Glutamatergic neuron (in vitro differentiated cells): ENCODE data around the gene MS4A15. TPM values are rescaled to one million over a fixed set of nuclear protein-coding genes. Genes with fewer than 3 reads are reported as not detected.
"Not testable (repeated sequence)": the region's sequence is repeated elsewhere in the genome, so short reads cannot be mapped to it uniquely, and the experiment has no call there.

Source experiments
- DNase-seq: peaks from one replicate; pipeline ENCODE4 v3.0.0; 2022
- H3K27ac Mint-ChIP-seq: one replicate; pipeline ENCODE4 v1.8.0; 2020; ENCODE audit warnings: mild to moderate bottlenecking, mixed read lengths, inconsistent platforms; ENCODE audit not compliant: unreplicated experiment
- H3K27me3 Mint-ChIP-seq: one replicate; pipeline ENCODE4 v1.8.0; 2020; ENCODE audit warnings: mild to moderate bottlenecking, moderate library complexity, mixed read lengths, inconsistent platforms; ENCODE audit not compliant: unreplicated experiment
- H3K36me3 Mint-ChIP-seq: one replicate; pipeline ENCODE4 v1.8.0; 2020; ENCODE audit warnings: mild to moderate bottlenecking, mixed read lengths, inconsistent platforms; ENCODE audit not compliant: unreplicated experiment
- H3K4me1 Mint-ChIP-seq: one replicate; pipeline ENCODE4 v1.8.0; 2020; ENCODE audit warnings: mild to moderate bottlenecking, low read depth, mixed read lengths, inconsistent platforms; ENCODE audit not compliant: unreplicated experiment
- H3K4me3 Mint-ChIP-seq: one replicate; pipeline ENCODE4 v1.8.0; 2020; ENCODE audit warnings: mild to moderate bottlenecking, mixed read lengths, inconsistent platforms; ENCODE audit not compliant: unreplicated experiment
- H3K9me3 Mint-ChIP-seq: one replicate; pipeline ENCODE4 v1.8.0; 2020; ENCODE audit warnings: mild to moderate bottlenecking, moderate library complexity, mixed read lengths, inconsistent platforms; ENCODE audit not compliant: unreplicated experiment
- total RNA-seq: library from RNA; stranded (reverse); fragmentation: NEBNext Ultra II Directional; extraction: Animal tissue kit (Norgen Biotek cat#: 25700); gene quantifications from one replicate; pipeline ENCODE4 v1.2.1, GENCODE V29; 2021; ENCODE audit not compliant: unreplicated experiment
- TF ChIP-seq, protein P1 (sequence below): fragments of 200-600 bp; sonication (generic); IDR thresholded peaks from one replicate; pipeline ENCODE4 v1.5.0; 2021; ENCODE audit not compliant: partially characterized antibody, unreplicated experiment

MS4A15 gene
- total RNA-seq, 1 donor from 2014 or later = not detected

DNA sequence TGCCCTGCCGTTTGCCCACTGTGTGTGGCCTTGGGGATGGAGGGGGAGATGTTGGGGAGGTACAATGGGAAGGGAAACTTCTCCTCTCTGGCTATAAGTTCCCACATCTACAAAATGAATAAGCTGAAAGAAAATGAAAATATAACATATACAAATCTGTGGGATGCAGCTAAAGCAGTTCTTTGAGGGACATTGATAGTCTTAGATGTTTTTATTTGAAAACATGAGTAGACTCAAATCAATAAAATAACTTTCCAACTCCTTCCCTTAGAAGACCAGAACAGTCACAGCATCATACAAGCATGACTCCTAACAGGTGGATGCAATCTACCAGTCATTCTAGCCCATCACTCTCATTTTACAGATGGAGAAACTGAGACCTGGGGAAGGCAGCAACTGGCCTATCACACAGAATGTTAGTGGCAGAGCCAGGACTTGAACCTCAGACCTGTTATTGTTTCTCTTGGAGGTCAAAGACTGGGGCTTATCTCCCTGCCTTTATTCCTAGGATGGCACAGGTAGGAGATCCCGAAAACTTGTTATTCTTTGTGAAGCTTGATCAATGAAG is 60.0 kb downstream of the MS4A15 start:
- DNase-seq = no peak
- H3K36me3 Mint-ChIP-seq = peaks cover 10% of the 10 kb centered on the region
- no peak overlapping the region for H3K27ac Mint-ChIP-seq
- TF ChIP-seq, protein P1, sequence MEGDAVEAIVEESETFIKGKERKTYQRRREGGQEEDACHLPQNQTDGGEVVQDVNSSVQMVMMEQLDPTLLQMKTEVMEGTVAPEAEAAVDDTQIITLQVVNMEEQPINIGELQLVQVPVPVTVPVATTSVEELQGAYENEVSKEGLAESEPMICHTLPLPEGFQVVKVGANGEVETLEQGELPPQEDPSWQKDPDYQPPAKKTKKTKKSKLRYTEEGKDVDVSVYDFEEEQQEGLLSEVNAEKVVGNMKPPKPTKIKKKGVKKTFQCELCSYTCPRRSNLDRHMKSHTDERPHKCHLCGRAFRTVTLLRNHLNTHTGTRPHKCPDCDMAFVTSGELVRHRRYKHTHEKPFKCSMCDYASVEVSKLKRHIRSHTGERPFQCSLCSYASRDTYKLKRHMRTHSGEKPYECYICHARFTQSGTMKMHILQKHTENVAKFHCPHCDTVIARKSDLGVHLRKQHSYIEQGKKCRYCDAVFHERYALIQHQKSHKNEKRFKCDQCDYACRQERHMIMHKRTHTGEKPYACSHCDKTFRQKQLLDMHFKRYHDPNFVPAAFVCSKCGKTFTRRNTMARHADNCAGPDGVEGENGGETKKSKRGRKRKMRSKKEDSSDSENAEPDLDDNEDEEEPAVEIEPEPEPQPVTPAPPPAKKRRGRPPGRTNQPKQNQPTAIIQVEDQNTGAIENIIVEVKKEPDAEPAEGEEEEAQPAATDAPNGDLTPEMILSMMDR = no peak
- H3K4me3 Mint-ChIP-seq = no peak overlapping the region
- peaks cover 5% of the 10 kb centered on the region for H3K27me3 Mint-ChIP-seq
- peaks cover 11% of the 10 kb centered on the region for H3K9me3 Mint-ChIP-seq
- no peaks in the 10 kb centered on the region for H3K4me1 Mint-ChIP-seq

DNA sequence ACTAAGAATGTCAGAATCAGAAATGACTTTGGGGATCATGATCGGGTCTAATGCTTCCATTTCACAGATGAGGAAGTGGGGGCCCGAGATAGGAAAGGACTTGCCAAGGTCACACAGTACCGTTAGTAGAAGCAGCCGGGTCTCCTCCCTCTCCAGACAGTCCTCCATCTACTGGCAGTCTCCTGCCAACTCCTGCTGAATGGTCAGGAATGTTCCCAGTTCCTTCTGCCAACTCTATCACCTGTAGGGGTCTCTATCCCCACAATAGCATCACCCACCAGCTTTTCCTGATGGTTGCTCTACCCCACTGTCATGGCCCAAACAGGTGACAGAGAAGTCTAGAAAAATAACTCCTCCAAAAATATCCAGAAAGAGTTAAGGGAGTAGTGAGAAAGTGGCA is 61.4 kb downstream of the MS4A15 start:
- peaks cover 10% of the 10 kb centered on the region for H3K36me3 Mint-ChIP-seq
- H3K27ac Mint-ChIP-seq = no peak overlapping the region
- H3K9me3 Mint-ChIP-seq = peaks cover 11% of the 10 kb centered on the region
- H3K27me3 Mint-ChIP-seq = peaks cover 6% of the 10 kb centered on the region
- H3K4me3 Mint-ChIP-seq = no peak overlapping the region
- TF ChIP-seq, protein P1 = no peak
- no peaks in the 10 kb centered on the region for H3K4me1 Mint-ChIP-seq
- no peak for DNase-seq

DNA sequence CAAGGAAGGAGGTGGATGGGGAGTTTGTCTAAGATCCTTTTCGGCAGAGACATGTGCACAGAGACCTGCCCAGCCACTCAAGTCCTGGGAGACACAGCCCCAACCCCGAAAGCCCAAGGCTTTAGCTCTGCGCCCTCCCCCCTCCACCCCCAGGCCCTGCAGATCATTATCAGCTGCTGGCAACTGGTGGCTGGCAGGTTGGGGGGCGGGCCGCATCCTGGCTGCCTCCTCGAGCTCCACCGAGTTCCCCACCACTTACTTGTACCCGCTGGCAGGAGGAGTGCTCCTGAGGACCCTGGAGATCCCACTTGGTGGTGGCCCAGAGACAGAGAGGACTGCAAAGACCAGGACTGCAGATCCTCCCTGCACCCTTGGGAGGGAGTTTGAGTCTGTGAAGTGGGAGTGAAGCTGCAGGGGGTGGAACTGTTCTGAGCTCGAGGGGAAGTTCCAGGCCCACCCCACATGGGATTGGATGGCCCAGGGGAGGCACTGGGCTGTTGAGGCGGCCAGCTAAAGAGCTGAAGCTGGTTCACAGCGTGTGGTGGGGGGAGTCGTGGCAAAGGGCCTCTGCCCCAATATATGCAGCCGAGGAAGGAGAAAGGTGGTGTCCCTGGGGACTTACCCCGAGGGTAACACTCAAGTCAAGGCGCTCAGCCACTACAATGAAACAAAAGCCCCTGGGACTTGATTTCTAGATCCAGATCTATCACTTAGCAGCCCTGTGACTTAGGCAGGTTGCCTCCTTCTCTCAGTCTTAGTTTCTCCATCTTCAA is 65.3 kb downstream of the MS4A15 start:
- TF ChIP-seq, protein P1 = no peak
- H3K4me3 Mint-ChIP-seq = no peak overlapping the region
- peaks cover 10% of the 10 kb centered on the region for H3K27me3 Mint-ChIP-seq
- DNase-seq = no peak
- peaks cover 2% of the 10 kb centered on the region for H3K9me3 Mint-ChIP-seq
- H3K27ac Mint-ChIP-seq = no peak overlapping the region
- H3K36me3 Mint-ChIP-seq = peaks cover 3% of the 10 kb centered on the region
- H3K4me1 Mint-ChIP-seq = no peaks in the 10 kb centered on the region

DNA sequence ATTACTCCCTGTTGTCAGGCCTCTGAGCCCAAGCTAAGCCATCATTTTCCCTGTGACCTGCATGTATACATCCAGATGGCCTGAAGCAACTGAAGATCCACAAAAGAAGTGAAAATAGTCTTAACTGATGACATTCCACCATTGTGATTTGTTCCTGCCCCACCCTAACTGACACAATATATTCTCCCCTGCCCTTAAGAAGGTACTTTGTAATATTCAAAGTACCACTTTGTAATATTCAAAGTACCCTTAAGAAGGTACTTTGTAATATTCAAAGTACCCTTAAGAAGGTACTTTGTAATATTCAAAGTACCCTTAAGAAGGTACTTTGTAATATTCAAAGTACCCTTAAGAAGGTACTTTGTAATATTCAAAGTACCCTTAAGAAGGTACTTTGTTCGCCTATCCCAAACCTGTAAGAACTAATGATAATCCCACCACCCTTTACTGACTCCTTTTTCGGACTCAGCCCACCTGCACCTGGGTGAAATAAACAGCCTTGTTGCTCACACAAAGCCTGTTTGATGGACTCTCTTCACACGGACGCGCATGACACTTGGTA is 67.2 kb downstream of the MS4A15 start:
- H3K27me3 Mint-ChIP-seq = peaks cover 15% of the 10 kb centered on the region
- not testable (repeated sequence) for H3K9me3 Mint-ChIP-seq, H3K36me3 Mint-ChIP-seq, H3K27ac Mint-ChIP-seq, DNase-seq, H3K4me3 Mint-ChIP-seq, H3K4me1 Mint-ChIP-seq

DNA sequence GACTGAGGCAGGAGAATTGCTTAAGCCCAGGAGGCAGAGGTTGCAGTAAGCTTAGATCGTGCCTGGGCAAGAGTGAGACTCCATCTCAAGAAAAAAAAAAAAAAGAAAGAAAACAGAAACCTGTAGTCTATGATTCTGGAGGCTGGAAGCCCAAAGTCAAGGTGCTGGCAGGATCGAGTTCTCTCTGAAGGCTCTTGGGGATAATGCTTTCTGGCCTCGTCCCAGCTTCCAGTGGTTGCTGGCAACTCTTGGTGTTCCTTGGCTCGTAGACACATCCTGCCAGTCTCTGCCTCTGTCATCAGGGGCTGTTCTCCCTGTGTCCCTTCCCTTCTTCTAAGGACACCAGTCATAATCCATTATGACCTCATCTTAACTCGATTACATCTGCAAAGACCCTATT is 68.5 kb downstream of the MS4A15 start:
- TF ChIP-seq, protein P1 = no peak
- H3K27me3 Mint-ChIP-seq = peaks cover 16% of the 10 kb centered on the region
- no peaks in the 10 kb centered on the region for H3K36me3 Mint-ChIP-seq
- no peak overlapping the region for H3K4me3 Mint-ChIP-seq
- peaks cover 2% of the 10 kb centered on the region for H3K9me3 Mint-ChIP-seq
- DNase-seq = no peak
- H3K27ac Mint-ChIP-seq = no peak overlapping the region
- peaks cover 3% of the 10 kb centered on the region for H3K4me1 Mint-ChIP-seq
